NK-92 (cell line): Measurements from ENCODE around the gene TPM2.

ENCODE experiments used
- DNase-seq: peaks from one replicate; lab custom pipeline; 2025; ENCODE audit not compliant: unreplicated experiment; lab: John Stamatoyannopoulos, UW

TPM2 gene

GRCh38 chr9:35689542-35690293 is at the start of gene TPM2:
Gene TPM2 (minus strand): TSS chr9:35689925. CDS start chr9:35689817, 108 bp downstream.
- DNase-seq = no peak

GRCh38 chr9:35738924-35739323 is 49.2 kb upstream of the TPM2 start:
- no peak for DNase-seq

- no peak for DNase-seq
These were observed 48.5 kb upstream of the TPM2 start for GRCh38 chr9:35738186-35738585.

- no peak for DNase-seq
These were observed 47.4 kb upstream of the TPM2 start for GRCh38 chr9:35737143-35737542.

GRCh38 chr9:35736201-35736633 is 46.5 kb upstream of the TPM2 start:
- DNase-seq = no peak

GRCh38 chr9:35734096-35734495 is 44.4 kb upstream of the TPM2 start:
- no peak for DNase-seq

- no peak for DNase-seq
These were observed 43.2 kb upstream of the TPM2 start for GRCh38 chr9:35732800-35733541.

GRCh38 chr9:35732185-35732799 is 42.6 kb upstream of the TPM2 start, which contains the start of the genes CREB3 and TLN1:
Gene CREB3 (plus strand): TSS chr9:35732666. CDS start chr9:35732773, 107 bp downstream.
Gene TLN1 (minus strand): TSS chr9:35732195. CDS start chr9:35725694, 6,501 bp downstream.
- DNase-seq = peak; percentile 78

- no peak for DNase-seq
These were observed 41.9 kb upstream of the TPM2 start for GRCh38 chr9:35731415-35732184.

- no peak for DNase-seq
These were observed 40.7 kb upstream of the TPM2 start for GRCh38 chr9:35730486-35730854.

- DNase-seq = no peak
These were observed 40.2 kb upstream of the TPM2 start for GRCh38 chr9:35729700-35730485.

GRCh38 chr9:35729101-35729500 is 39.4 kb upstream of the TPM2 start:
- no peak for DNase-seq

- DNase-seq = no peak
These were observed 38.6 kb upstream of the TPM2 start for GRCh38 chr9:35728041-35728971.

- DNase-seq = no peak
These were observed 37.9 kb upstream of the TPM2 start for GRCh38 chr9:35727676-35728040.

GRCh38 chr9:35726931-35727330 is 37.2 kb upstream of the TPM2 start:
- DNase-seq = no peak

- DNase-seq = no peak
These were observed 35.6 kb upstream of the TPM2 start for GRCh38 chr9:35725362-35725761.

GRCh38 chr9:35723908-35724307 is 34.2 kb upstream of the TPM2 start:
- no peak for DNase-seq

- no peak for DNase-seq
These were observed 33.7 kb upstream of the TPM2 start for GRCh38 chr9:35723426-35723825.

- no peak for DNase-seq
These were observed 29.8 kb upstream of the TPM2 start for GRCh38 chr9:35719546-35719945.
